Adrenal gland (tissue), 12 donors: ENCODE data around the gene UNC13C. TPM values are rescaled to one million over a fixed set of nuclear protein-coding genes. Genes with fewer than 3 reads are reported as not detected.

Source experiments
- DNase-seq, 7 donors: peaks; one replicate each; pipeline ENCODE4 v3.0.0-alpha.2; 2019 to 2020
- H3K27ac ChIP-seq, 5 donors: fragments of 200-600 bp; sonication (generic) in 4 of 5; 1 replicate in 3 of 5; 2 replicates in 2 of 5; pipeline versions ENCODE4 v1.5.1 to v1.8.0; 2016 to 2020; ENCODE audit warnings: mild to moderate bottlenecking in 1 of 5
- H3K27me3 ChIP-seq: fragments of 200-600 bp; 2 replicates; pipeline ENCODE4 v1.8.0; 2021
- H3K36me3 ChIP-seq, 2 donors: fragments of 200-600 bp; replicated peaks in 1 of 2; 1 replicate in 1 of 2; 2 replicates in 1 of 2; pipeline versions ENCODE4 v1.5.1 to v1.8.0; 2018 to 2022
- H3K4me1 ChIP-seq, 2 donors: fragments of 200-600 bp; replicated peaks in 1 of 2; 1 replicate in 1 of 2; 2 replicates in 1 of 2; pipeline versions ENCODE4 v1.5.1 to v1.8.0; 2018 to 2021
- H3K4me3 ChIP-seq, 4 donors: fragments of 200-600 bp; sonication (generic) in 3 of 4; one replicate each; pipeline ENCODE4 v1.5.1; 2016 to 2018
- H3K9me3 ChIP-seq, 3 donors: fragments of 200-600 bp; sonication (generic) in 1 of 3; replicated peaks in 1 of 3; 1 replicate in 2 of 3; 2 replicates in 1 of 3; pipeline versions ENCODE4 v1.5.1 to v1.8.0; 2016 to 2021
- CTCF ChIP-seq, 6 experiments: fragments of 450-650 bp in 4 of 6; fragments of 200-600 bp in 2 of 6; sonication (generic) in 1 of 6; IDR thresholded peaks; 1 replicate in 5 of 6; 2 replicates in 1 of 6; pipeline versions ENCODE4 v1.5.1 to v1.8.0; 2016 to 2021; ENCODE audit warnings: antibody characterized with exemption in 6 of 6, mild to moderate bottlenecking in 2 of 6, moderate library complexity in 1 of 6
- POLR2A ChIP-seq, 2 donors: fragments of 450-650 bp; IDR thresholded peaks; one replicate each; pipeline ENCODE4 v1.6.1; 2017; ENCODE audit warnings: antibody characterized with exemption in 2 of 2, mild to moderate bottlenecking in 2 of 2, moderate library complexity in 1 of 2
- WGBS, 4 donors: extraction: QIAGEN DNeasy Blood & Tissue Kit in 2 of 4; methylation state at CpG; one replicate each; pipeline versions ENCODE4 v1.1.5 to v1.1.7; 2013 to 2017; 5-methylcytosine and 5-hydroxymethylcytosine counted together
- intact Hi-C, 2 donors: fragments of 100-400 bp; cut with DNase I; formaldehyde crosslinking; loops; one replicate each; pipeline versions ENCODE4 v1.14.1 to v1.15.0; 2022 to 2023
- polyA plus RNA-seq, 3 donors: library from polyadenylated mRNA; stranded (reverse); fragments of 200-250 nt in 2 of 3; fragments of 350-450 nt in 1 of 3; fragmentation: Illumina TruSeq in 1 of 3; extraction: RNeasy Lipid Tissue Mini Kit (QIAGEN cat#74804) in 1 of 3; gene quantifications; one replicate each; pipeline ENCODE4 v1.2.3, GENCODE V29; 2013 to 2014
- total RNA-seq, 9 donors: library from RNA; depleted of rRNA in 4 of 9; stranded (reverse); fragments of >200 nt in 4 of 9; fragments of 120-200 nt in 1 of 9; fragmentation: NEBNext Ultra II Directional in 1 of 9; extraction: Animal tissue kit (Norgen Biotek cat#: 25700) in 1 of 9; gene quantifications; one replicate each; pipeline versions ENCODE4 v1.1.0 to v1.2.4, GENCODE V29; 2013 to 2023
- donor health status: healthy with polysubstance abuse.
- donor health status: Bipolar disorder and iron deficiency.
- donor health status: DM: yes; HTN: yes; CAD: no.
- donor health status: DM: no; HTN: no; CAD: no.
- donor health status: DM: no; HTN: no; CAD: no.
- donor health status: DM: yes; HTN: yes; CAD: no.

The UNC13C gene
- total and polyA plus RNA-seq, 12 donors = 0.04 to 0.61 (median 0.20) TPM; not detected in 4

- no peak for DNase-seq
- Histone ChIP-seq H3K9me3 (no peaks in the 10 kb centered on the region), H3K4me1 (no peaks in the 10 kb centered on the region), H3K4me3 (no peak overlapping the region), H3K27me3 (no peaks in the 10 kb centered on the region), H3K36me3 (no peaks in the 10 kb centered on the region), H3K27ac (no peak overlapping the region)
- 52 to 61% (median 58%) methylated on average over 2 of the region's 2 CpGs for WGBS, 4 donors
- TF ChIP-seq POLR2A (IDR thresholded peaks at IDR 0.05) = no peak
- intact Hi-C loops = no loop called here
Measured at GRCh38 chr15:54091651-54092050, 113.4 kb downstream of the UNC13C start.

- intact Hi-C loops = no loop called here
- WGBS, 4 donors = 76 to 88% (median 82%) methylated on average over 1 of the region's 1 CpG
- Histone ChIP-seq H3K27me3 (no peaks in the 10 kb centered on the region), H3K36me3 (no peaks in the 10 kb centered on the region), H3K9me3 (no peaks in the 10 kb centered on the region), H3K4me1 (no peaks in the 10 kb centered on the region), H3K4me3 (no peak overlapping the region), H3K27ac (no peak overlapping the region)
- no peak for TF ChIP-seq POLR2A (IDR thresholded peaks at IDR 0.05)
- no peak for TF ChIP-seq CTCF (IDR thresholded peaks at IDR 0.05)
- no peak for DNase-seq
Measured at GRCh38 chr15:54094661-54095060, 116.4 kb downstream of the UNC13C start.

GRCh38 chr15:54097019-54097418, 118.8 kb downstream of the UNC13C start:
- H3K36me3 ChIP-seq = no peaks in the 10 kb centered on the region
- H3K9me3 ChIP-seq = no peaks in the 10 kb centered on the region
- intact Hi-C loops = no loop called here
- no peaks in the 10 kb centered on the region for H3K27me3 ChIP-seq
- no peak overlapping the region for H3K27ac ChIP-seq
- no peak overlapping the region for H3K4me3 ChIP-seq
- DNase-seq = no peak
- H3K4me1 ChIP-seq = no peaks in the 10 kb centered on the region
- no peak for TF ChIP-seq CTCF (IDR thresholded peaks at IDR 0.05)
- TF ChIP-seq POLR2A (IDR thresholded peaks at IDR 0.05) = no peak

- no peak overlapping the region for H3K27ac ChIP-seq
- 26 to 50% (median 38%) methylated on average over 1 of the region's 1 CpG for WGBS, 4 donors
- no peak for DNase-seq
- H3K9me3 ChIP-seq = no peaks in the 10 kb centered on the region
- H3K36me3 ChIP-seq = no peaks in the 10 kb centered on the region
- intact Hi-C loops = no loop called here
- TF ChIP-seq POLR2A (IDR thresholded peaks at IDR 0.05) (no peak), CTCF (IDR thresholded peaks at IDR 0.05) (no peak)
- no peaks in the 10 kb centered on the region for H3K4me1 ChIP-seq
- H3K4me3 ChIP-seq = no peak overlapping the region
- no peaks in the 10 kb centered on the region for H3K27me3 ChIP-seq
Measured at GRCh38 chr15:54099010-54099409, 120.8 kb downstream of the UNC13C start.

- no peak for TF ChIP-seq POLR2A (IDR thresholded peaks at IDR 0.05)
- no peak for TF ChIP-seq CTCF (IDR thresholded peaks at IDR 0.05)
- H3K27ac ChIP-seq = no peak overlapping the region
Measured at GRCh38 chr15:54101664-54102270, 123.5 kb downstream of the UNC13C start.

More at GRCh38 chr15:54101664-54102270, 123.5 kb downstream of the UNC13C start:
- H3K27me3 ChIP-seq = no peaks in the 10 kb centered on the region
- H3K36me3 ChIP-seq = no peaks in the 10 kb centered on the region
- H3K9me3 ChIP-seq = no peaks in the 10 kb centered on the region
- H3K4me3 ChIP-seq = no peak overlapping the region
- WGBS, 4 donors = 66 to 72% (median 69%) methylated on average over 10 of the region's 10 CpGs
- no peak for DNase-seq
- no peaks in the 10 kb centered on the region for H3K4me1 ChIP-seq
- intact Hi-C loops = no loop called here
